ENCODE results near the gene NFRKB. TPM values are rescaled to one million over a fixed set of nuclear protein-coding genes. Genes with fewer than 3 reads are reported as not detected.

Gene NFRKB
- polyA plus RNA-seq, 1 experiment, result 12.7 TPM

DNA sequence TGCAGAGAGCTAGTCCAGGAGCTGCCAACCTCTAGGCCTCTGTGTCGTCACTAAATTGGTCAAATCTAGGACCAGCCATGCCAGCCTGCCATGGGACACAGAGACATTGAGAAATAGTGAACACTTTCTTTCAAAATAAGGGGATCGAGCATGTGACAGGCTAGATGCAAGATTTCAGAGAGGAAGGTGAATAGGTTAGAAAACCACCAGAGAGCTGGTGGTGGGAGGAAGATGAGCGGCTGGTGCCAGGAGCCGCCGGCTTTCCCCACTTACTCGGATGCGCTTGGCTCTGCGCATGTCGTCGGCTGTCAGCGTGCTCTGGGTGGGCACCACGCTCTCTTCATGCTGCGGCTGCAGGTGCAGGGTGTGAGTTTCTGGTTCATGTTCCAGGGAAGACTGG, 35.4 kb upstream of the NFRKB start:
- TF ChIP-seq, protein P1, sequence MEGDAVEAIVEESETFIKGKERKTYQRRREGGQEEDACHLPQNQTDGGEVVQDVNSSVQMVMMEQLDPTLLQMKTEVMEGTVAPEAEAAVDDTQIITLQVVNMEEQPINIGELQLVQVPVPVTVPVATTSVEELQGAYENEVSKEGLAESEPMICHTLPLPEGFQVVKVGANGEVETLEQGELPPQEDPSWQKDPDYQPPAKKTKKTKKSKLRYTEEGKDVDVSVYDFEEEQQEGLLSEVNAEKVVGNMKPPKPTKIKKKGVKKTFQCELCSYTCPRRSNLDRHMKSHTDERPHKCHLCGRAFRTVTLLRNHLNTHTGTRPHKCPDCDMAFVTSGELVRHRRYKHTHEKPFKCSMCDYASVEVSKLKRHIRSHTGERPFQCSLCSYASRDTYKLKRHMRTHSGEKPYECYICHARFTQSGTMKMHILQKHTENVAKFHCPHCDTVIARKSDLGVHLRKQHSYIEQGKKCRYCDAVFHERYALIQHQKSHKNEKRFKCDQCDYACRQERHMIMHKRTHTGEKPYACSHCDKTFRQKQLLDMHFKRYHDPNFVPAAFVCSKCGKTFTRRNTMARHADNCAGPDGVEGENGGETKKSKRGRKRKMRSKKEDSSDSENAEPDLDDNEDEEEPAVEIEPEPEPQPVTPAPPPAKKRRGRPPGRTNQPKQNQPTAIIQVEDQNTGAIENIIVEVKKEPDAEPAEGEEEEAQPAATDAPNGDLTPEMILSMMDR (IDR thresholded peaks at IDR 0.05; ENCODE audit: low read depth, low read length), result no peak
- H3K27me3 ChIP-seq (ENCODE audit: control insufficient read depth, insufficient read depth, low read length), result no peaks in the 10 kb centered on the region
- no peak overlapping the region for H3K27ac ChIP-seq (ENCODE audit: low read depth, low read length)
- DNase-seq (ENCODE audit: low read depth, low spot score), result no peak
- ChIA-PET CTCF (interaction anchor here (16.5 kb wide), 1 partner anchor 203 kb away, joined by 395 read pairs; no protein-coding TSS in a partner anchor), POLR2A (no interaction called here)
- no peaks in the 10 kb centered on the region; the same call in 1 of the 2 replicates for H3K9me3 ChIP-seq (ENCODE audit: control insufficient read depth, insufficient read depth, low read length)
- no peak overlapping the region for H3K4me3 ChIP-seq (ENCODE audit: low read depth, low read length)

DNA sequence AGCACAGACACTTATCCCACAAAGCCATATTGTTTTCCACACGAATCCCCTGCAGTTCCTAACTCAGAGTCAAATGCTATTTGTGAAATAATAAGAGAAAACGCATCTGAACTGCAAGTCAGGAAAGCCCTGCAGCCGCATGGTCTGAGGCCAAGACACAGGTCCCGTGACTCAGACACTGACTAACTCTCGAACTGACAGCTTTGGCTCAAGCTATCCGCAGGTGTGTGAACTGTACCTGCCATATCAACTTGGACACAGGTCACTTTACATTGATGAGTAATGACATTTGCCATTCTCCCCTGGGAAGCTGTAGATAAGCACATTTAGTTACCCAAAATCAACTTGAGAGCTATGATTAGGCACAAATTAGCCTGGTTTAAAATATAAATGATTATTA, 34.9 kb upstream of the NFRKB start:
- ChIA-PET CTCF (interaction anchor here (0.6 to 16.5 kb wide), 2 partner anchors 10 to 203 kb away, joined by 3 to 395 read pairs; no protein-coding TSS in a partner anchor), POLR2A (interaction anchor here (1.1 kb wide), 1 partner anchor 72 kb away, joined by 3 read pairs; the partner anchor contains the start of gene PRDM10)
- no peak for DNase-seq (ENCODE audit: low read depth, low spot score)
- TF ChIP-seq, protein P1 (IDR thresholded peaks at IDR 0.05; ENCODE audit: low read depth, low read length), result no peak
- H3K9me3 ChIP-seq (ENCODE audit: control insufficient read depth, insufficient read depth, low read length), result no peaks in the 10 kb centered on the region; the same call in 1 of the 2 replicates
- H3K27me3 ChIP-seq (ENCODE audit: control insufficient read depth, insufficient read depth, low read length), result no peaks in the 10 kb centered on the region
- H3K27ac ChIP-seq (ENCODE audit: low read depth, low read length), result no peak overlapping the region
- H3K4me3 ChIP-seq (ENCODE audit: low read depth, low read length), result no peak overlapping the region

DNA sequence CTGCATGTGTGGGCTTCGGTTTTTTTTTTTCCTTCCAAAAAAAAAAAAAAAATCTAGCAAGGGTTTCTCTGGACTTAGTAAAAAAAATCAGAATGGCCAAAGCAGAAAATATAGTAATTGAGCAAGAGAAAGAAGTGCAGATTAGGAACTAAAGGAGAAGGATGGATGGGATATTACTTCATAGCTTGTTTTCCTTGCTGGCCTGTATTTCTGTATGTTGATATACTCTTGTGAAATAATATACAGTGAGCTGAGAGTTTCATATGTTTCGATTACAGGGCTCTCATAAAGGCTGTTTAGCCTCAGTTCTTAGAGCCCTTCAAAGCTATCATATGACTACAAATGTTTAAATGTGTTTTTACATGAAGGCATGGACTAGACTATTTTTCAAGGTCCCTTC, 34.3 kb upstream of the NFRKB start:
- TF ChIP-seq, protein P1 (IDR thresholded peaks at IDR 0.05; ENCODE audit: low read depth, low read length), result no peak
- ChIA-PET CTCF (interaction anchor here (0.6 to 16.5 kb wide), 3 partner anchors 11 to 204 kb away, joined by 3 to 395 read pairs (median 3); no protein-coding TSS in a partner anchor), POLR2A (interaction anchor here (0.9 to 1.1 kb wide), 2 partner anchors 73 to 202 kb away, joined by 3 read pairs; partner anchors contain the start of gene PRDM10)
- H3K9me3 ChIP-seq (ENCODE audit: control insufficient read depth, insufficient read depth, low read length), result no peaks in the 10 kb centered on the region; the same call in 1 of the 2 replicates
- DNase-seq (ENCODE audit: low read depth, low spot score), result no peak
- no peak overlapping the region for H3K4me3 ChIP-seq (ENCODE audit: low read depth, low read length)
- H3K27me3 ChIP-seq (ENCODE audit: control insufficient read depth, insufficient read depth, low read length), result no peaks in the 10 kb centered on the region
- no peak overlapping the region for H3K27ac ChIP-seq (ENCODE audit: low read depth, low read length)

DNA sequence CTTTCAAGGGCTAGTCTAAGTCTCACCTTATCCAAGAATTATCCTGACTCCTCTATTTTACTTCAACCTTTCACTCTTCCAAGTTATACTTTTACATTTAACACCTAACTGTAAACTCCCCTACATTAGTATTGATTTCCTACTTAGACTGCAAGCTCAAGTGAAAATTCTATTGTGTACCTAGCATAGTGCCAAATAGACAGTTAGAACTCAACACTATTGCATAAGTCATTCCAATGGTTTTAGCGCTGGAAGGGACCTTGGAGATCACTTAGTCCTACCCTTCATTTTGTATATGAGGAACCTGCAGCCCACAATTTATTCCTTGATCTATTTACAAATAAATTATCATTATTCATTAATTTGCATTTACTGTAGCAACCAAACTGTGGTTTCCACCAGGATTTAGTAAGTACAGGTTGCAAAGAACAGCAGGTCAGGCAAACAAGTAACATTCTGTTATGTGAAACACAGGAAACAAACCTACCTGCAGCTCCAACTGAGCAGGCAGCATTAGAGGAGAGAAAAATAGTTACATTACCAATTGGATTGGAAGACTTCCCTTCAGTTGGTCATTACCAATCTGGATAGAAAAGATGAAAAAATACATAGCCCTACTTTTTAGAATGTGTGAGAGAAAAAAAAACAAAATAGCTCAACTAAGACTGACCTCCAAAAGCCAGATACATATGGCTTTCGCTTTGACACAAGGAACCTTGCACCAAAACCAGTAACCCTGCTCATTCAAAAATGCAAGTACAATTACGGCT, 33.7 kb upstream of the NFRKB start:
- H3K9me3 ChIP-seq (ENCODE audit: control insufficient read depth, insufficient read depth, low read length), result no peaks in the 10 kb centered on the region; the same call in 1 of the 2 replicates
- ChIA-PET CTCF (interaction anchor here (1.5 to 16.5 kb wide), 2 partner anchors 186 to 204 kb away, joined by 3 to 395 read pairs; no protein-coding TSS in a partner anchor), POLR2A (interaction anchor here (0.9 to 1.1 kb wide), 2 partner anchors 74 to 203 kb away, joined by 3 read pairs; partner anchors contain the start of gene PRDM10)
- H3K4me3 ChIP-seq (ENCODE audit: low read depth, low read length), result no peak overlapping the region
- TF ChIP-seq, protein P1 (IDR thresholded peaks at IDR 0.05; ENCODE audit: low read depth, low read length), result no peak
- H3K27me3 ChIP-seq (ENCODE audit: control insufficient read depth, insufficient read depth, low read length), result no peaks in the 10 kb centered on the region
- DNase-seq (ENCODE audit: low read depth, low spot score), result no peak
- H3K27ac ChIP-seq (ENCODE audit: low read depth, low read length), result no peak overlapping the region

DNA sequence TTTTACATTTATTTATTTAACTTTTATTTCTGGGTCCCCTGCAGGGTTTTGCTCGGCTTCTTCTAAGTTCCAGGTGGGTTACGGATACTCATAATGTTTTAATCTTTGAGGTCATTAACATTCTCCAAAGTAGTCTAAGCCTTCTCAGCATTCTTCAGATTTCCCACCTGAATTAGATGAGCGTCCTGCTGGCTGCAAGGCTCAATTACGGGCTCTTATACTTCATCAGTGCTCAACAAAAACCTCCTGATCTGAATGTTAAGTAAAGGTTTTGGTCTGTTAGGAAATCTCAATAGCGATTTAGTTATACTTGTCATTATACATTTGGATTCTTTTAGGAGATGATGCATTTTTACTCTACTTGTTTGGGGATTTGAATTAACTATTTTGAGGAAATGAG, 27.3 kb upstream of the NFRKB start:
- Histone ChIP-seq H3K27ac (ENCODE audit: low read depth, low read length) (no peak overlapping the region), H3K27me3 (ENCODE audit: control insufficient read depth, insufficient read depth, low read length) (no peaks in the 10 kb centered on the region), H3K9me3 (ENCODE audit: control insufficient read depth, insufficient read depth, low read length) (no peaks in the 10 kb centered on the region), H3K4me3 (ENCODE audit: low read depth, low read length) (no peak overlapping the region)
- CTCF ChIA-PET, result interaction anchor here (0.7 to 16.5 kb wide), 16 partner anchors 10 to 239 kb away, joined by 3 to 395 read pairs (median 4); no protein-coding TSS in a partner anchor
- POLR2A ChIA-PET, result no interaction called here
- TF ChIP-seq, protein P1 (IDR thresholded peaks at IDR 0.05; ENCODE audit: low read depth, low read length), result no peak
- DNase-seq (ENCODE audit: low read depth, low spot score), result no peak

Data from AG04450 (cell line).